HAP-1 (cell line): ENCODE results near the gene CABCOCO1.
"Not testable (repeated sequence)": the region's sequence is repeated elsewhere in the genome, so short reads cannot be mapped to it uniquely, and the experiment has no call there.

Experiments
- DNase-seq, 2 experiments: peaks; one replicate each; pipeline ENCODE4 v3.0.0-alpha.2; 2016 to 2020; ENCODE audit warnings: low spot score in 2 of 2
- H3K27me3 ChIP-seq: fragments of 250-450 bp; sonication (Bioruptor Pico); 2 replicates; pipeline ENCODE4 v1.5.1; 2020; ENCODE audit warnings: low read depth, mild to moderate bottlenecking, moderate library complexity
- H3K36me3 ChIP-seq: fragments of 250-450 bp; sonication (Bioruptor Pico); replicated peaks from 2 replicates; pipeline ENCODE4 v1.5.1; 2020; ENCODE audit warnings: mild to moderate bottlenecking
- H3K4me1 ChIP-seq: fragments of 250-450 bp; sonication (Bioruptor Pico); 2 replicates; pipeline ENCODE4 v1.5.1; 2020; ENCODE audit warnings: mild to moderate bottlenecking
- H3K4me3 ChIP-seq: fragments of 250-450 bp; sonication (Bioruptor Pico); 2 replicates; pipeline ENCODE4 v1.5.1; 2020; ENCODE audit warnings: mild to moderate bottlenecking, moderate library complexity
- H3K9me3 ChIP-seq: fragments of 250-450 bp; sonication (Bioruptor Pico); 2 replicates; pipeline ENCODE4 v1.5.1; 2020; ENCODE audit warnings: mild to moderate bottlenecking, moderate library complexity
- in situ Hi-C: fragments of 300-500 bp; cut with MboI; formaldehyde crosslinking; loops from 3 replicates; pipeline ENCODE4 v1.14.3; 2020; ENCODE audit warnings: low sequenced_read_pairs, inconsistent platforms, mixed read lengths

Gene CABCOCO1

GRCh38 chr10:61669161-61669725, 6.5 kb downstream of the CABCOCO1 start:
- no peaks in the 10 kb centered on the region for H3K4me1 ChIP-seq
- no peaks in the 10 kb centered on the region for H3K27me3 ChIP-seq
- in situ Hi-C loops: no loop called here
- H3K36me3 ChIP-seq: no peaks in the 10 kb centered on the region
- no peak for DNase-seq
- H3K9me3 ChIP-seq: no peaks in the 10 kb centered on the region
- no peak overlapping the region for H3K4me3 ChIP-seq

DNA sequence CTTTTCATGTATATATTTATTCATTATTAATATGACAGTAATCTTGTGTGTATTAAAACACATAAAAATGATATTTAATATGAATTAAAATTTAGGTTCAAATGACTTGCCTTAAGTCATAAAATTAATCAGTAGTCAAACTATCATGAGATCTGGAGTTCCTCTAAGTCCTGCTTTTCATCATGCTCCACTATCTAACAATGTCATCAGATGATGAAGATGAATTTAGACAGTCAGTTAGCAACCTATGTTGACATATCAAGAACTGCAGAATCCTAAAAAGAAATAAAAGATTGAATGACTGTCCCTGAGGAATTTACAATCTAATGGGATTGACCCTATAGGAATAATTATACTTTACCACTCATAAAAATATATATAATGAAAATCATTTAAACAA, 7.1 kb downstream of the CABCOCO1 start:
- Histone ChIP-seq H3K4me1 (no peaks in the 10 kb centered on the region), H3K36me3 (no peaks in the 10 kb centered on the region), H3K4me3 (no peak overlapping the region), H3K27me3 (no peaks in the 10 kb centered on the region), H3K9me3 (no peaks in the 10 kb centered on the region)
- DNase-seq: no peak
- in situ Hi-C loops: no loop called here

DNA sequence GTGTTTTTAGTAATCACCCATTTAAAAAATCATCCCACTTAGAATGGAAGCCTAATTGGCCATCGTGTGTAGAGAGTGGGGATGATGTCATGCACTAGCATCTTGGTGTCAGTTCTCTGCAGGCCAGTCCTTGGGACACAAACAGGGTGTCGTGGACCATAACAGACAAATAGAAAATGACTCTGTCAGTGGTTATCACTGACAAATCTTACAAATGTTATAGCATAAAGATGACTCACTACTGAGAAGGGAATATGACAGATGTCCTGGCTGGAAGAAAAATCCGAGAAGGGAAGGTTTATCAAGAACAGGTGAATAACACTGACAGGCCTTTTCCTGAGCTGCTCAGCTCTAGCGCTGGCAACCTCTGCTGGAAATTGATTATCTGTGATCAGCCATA, 10.6 kb downstream of the CABCOCO1 start:
- DNase-seq: no peak
- in situ Hi-C loops: no loop called here
- Histone ChIP-seq H3K27me3 (no peaks in the 10 kb centered on the region), H3K4me1 (no peaks in the 10 kb centered on the region), H3K4me3 (no peak overlapping the region), H3K36me3 (no peaks in the 10 kb centered on the region), H3K9me3 (no peaks in the 10 kb centered on the region)

DNA sequence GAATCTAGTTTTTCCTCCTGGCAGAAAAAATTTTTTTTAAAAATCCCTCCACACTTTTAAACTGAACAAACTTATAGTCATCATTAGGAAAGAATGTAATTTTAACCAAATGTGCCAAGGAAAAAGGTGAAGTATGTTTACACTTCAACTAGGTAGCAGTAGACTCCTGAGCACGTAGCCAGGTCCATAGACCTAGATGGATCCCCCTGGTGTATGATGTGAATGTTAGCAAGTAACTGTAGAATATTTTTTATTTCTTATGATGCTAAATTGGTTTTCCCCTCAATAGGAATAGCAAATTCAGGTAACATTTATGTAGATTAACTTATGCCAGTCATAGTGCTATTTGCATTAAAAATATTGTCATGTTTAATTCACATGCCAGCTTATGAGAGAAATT, 19.6 kb downstream of the CABCOCO1 start:
- Histone ChIP-seq H3K27me3 (no peaks in the 10 kb centered on the region), H3K4me1 (no peaks in the 10 kb centered on the region), H3K36me3 (no peaks in the 10 kb centered on the region), H3K9me3 (no peaks in the 10 kb centered on the region), H3K4me3 (no peak overlapping the region)
- in situ Hi-C loops: no loop called here
- DNase-seq: no peak

DNA sequence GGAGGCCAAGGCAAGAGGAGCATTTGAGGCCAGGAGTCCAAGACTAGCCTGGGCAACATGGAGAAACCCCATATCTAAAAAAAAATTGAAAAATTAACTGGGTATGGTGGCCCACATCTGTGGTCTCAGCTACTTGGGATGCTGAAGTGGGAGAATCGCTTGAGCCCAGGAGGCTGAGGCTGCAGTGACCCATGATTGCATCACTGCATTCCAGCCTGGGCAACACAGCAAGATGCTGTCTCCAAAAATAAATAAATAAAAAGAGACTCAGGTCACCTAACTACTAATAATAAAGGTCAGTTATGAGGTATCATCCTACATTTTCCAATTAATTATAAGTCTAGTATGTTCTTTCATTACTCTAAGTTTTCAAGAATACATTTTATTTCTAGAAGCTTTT, 20.6 kb downstream of the CABCOCO1 start:
- no peaks in the 10 kb centered on the region for H3K27me3 ChIP-seq
- H3K4me3 ChIP-seq: no peak overlapping the region
- H3K36me3 ChIP-seq: no peaks in the 10 kb centered on the region
- H3K4me1 ChIP-seq: no peaks in the 10 kb centered on the region
- no peaks in the 10 kb centered on the region for H3K9me3 ChIP-seq
- no peak for DNase-seq
- in situ Hi-C loops: no loop called here

DNA sequence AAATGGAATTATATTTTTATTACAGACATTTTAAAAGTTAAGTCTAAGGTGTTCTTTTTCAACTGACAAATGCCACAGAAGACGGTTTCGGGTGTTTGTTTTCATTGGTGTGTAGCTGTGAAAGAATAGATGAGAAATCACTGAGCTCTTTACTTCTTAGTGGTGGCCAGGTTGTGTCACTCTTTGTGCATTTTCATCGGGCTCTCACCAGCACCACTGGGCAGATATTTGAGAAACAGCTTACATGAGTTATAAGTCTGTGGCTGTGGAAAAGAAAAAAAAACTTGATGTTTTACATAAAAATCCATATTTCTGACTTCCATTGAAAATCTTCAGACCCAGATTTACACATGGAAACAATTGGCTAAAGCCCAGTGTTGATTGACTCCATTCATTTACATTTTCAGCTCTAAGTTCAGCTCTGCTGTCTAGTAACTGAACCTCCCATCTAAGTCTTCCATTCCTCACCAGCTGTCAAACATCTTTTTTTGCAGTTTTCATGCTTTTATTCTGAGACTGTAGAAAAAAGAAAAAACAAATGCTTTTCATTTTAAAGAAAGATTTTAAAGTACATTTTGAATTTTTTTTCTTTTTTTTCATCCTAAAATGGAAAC, 22.3 kb downstream of the CABCOCO1 start:
- in situ Hi-C loops: no loop called here
- Histone ChIP-seq H3K9me3 (no peaks in the 10 kb centered on the region), H3K4me3 (no peak overlapping the region), H3K27me3 (no peaks in the 10 kb centered on the region), H3K36me3 (no peaks in the 10 kb centered on the region), H3K4me1 (no peaks in the 10 kb centered on the region)
- DNase-seq: no peak

DNA sequence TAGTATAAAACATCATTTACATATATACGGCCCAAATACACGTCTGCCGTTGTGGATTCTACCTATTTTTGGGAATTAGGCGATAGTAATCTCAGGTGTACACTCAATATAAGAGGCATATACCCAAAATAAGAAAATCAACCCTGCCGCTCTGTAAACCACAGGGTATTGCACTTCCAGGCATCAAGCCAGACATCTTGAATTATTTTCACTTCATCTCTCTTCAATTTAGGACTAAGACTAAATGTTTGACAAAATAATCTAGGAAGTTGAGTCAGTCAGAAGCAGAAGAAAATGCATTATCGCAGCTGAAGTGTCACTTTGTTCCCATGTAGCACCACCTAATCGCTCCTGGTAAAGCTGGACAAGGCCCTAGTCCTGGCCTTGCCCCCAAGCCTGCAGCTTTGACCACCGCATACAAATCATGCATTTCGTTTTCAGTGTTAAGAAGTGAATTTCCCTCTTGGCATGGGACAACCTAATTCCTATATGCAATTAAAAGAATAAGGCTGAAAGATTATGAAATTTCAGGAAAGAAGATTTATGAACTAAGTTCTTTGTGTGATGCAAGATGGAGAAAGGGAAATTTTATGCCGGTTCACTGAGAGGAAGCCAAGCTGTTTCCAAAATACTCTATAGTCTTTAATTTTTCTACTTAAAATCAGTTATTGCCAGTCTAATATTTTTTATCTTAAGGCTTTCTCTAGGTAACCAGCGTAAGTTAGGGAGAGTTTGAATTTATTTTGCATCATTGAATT, 26.0 kb downstream of the CABCOCO1 start:
- Histone ChIP-seq H3K4me1 (no peaks in the 10 kb centered on the region; the same call in 1 of the 2 replicates), H3K4me3 (no peak overlapping the region), H3K9me3 (no peaks in the 10 kb centered on the region), H3K36me3 (no peaks in the 10 kb centered on the region), H3K27me3 (no peaks in the 10 kb centered on the region)
- in situ Hi-C loops: no loop called here
- DNase-seq: no peak

GRCh38 chr10:61691667-61692066, 28.9 kb downstream of the CABCOCO1 start:
- H3K4me3 ChIP-seq, H3K4me1 ChIP-seq, H3K36me3 ChIP-seq, DNase-seq, H3K9me3 ChIP-seq, in situ Hi-C loops, H3K27me3 ChIP-seq: not testable (repeated sequence)

DNA sequence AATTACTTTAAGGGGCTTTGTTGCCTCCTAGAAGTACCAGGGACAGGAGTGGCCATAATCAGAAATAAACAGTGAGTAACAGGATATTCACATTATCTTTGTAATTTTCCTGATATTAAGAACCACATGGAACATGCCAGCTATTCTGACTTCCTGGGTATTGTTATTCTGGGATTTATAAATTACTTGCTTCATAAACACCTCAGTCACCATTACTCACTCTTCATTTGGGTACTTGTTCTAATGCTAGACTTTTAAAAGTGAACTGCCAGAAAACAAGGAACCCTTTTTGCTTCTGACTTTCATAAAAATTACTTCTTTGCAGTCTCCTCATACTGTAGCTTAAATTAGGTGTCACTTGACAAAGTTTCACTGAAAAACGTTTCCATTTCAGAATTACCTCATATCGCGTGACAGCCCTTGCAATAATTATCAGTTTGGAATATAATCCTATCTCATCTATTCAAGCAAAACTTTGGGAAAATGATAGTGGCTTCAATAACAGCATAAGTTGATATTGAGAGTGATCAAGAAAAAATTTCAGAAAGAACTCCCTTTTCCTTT, 29.8 kb downstream of the CABCOCO1 start:
- no peaks in the 10 kb centered on the region for H3K27me3 ChIP-seq
- H3K36me3 ChIP-seq: no peaks in the 10 kb centered on the region
- in situ Hi-C loops: no loop called here
- no peak overlapping the region for H3K4me3 ChIP-seq
- DNase-seq: no peak
- H3K9me3 ChIP-seq: no peaks in the 10 kb centered on the region
- H3K4me1 ChIP-seq: no peaks in the 10 kb centered on the region; the same call in 1 of the 2 replicates

DNA sequence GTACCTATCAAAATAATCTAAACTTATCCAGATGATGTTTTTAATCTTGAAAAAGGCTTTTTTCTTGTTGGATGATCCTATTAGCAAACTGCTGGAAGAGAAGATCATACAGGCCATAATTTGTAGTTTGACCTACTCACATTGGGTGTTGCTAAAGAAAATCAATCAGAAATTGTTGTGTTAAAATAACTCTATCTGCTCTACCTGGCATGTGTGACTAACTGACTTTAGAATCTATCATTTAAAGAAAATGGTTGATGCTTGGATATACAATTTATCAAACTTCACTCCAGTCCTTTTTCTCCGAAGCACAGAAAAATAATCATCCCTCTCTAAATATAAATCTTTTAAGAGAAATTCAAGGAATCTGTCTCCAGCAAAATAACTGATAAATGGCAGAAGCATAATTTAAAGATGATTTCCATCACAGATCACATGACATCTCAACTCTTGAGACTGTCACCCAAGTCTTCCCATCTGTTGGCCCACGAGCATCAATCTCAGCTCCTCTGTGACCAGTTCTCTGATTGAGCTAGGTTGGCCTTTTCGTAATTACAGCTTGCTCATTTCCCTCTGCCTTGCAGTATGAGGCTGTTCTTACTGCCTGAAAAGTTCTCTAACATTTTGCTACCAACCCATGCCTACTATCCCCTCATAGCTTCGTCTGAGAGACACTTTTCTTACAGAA, 36.4 kb downstream of the CABCOCO1 start:
- H3K36me3 ChIP-seq: no peaks in the 10 kb centered on the region
- no peak for DNase-seq
- no peak overlapping the region for H3K4me3 ChIP-seq
- H3K9me3 ChIP-seq: no peaks in the 10 kb centered on the region
- no peaks in the 10 kb centered on the region for H3K27me3 ChIP-seq
- in situ Hi-C loops: no loop called here
- no peaks in the 10 kb centered on the region for H3K4me1 ChIP-seq

DNA sequence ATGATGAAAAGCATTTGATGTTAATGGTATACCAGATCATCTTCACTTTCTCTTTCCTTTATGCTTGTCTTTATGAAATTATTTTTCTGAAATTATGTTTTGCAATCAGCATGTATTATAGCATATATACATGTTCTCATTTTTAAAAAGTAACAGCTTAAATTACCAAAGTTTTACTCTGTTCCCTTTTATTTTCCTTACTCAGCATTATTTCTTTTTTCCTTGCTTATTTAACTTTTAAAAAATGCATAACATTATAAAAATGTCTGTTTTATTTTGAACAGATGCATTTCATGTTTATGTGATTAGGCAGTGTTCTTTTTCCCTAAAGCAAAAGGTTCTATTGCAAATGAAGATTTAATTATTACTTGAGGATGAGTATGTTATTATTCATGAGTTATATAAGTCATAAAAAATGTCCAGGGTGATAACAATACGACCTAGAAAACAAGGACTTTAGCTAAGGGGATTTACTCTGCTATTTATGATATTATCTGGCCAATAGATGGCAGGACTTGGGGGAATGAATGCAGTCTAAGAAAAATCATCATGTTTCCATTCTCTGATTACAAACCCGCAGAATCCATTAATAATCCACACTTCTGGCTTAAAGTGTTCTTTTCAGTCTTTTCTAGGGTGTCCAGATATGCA, 38.5 kb downstream of the CABCOCO1 start:
- Histone ChIP-seq H3K36me3 (no peaks in the 10 kb centered on the region), H3K4me1 (no peaks in the 10 kb centered on the region), H3K4me3 (no peak overlapping the region), H3K27me3 (no peaks in the 10 kb centered on the region), H3K9me3 (no peaks in the 10 kb centered on the region)
- DNase-seq: no peak
- in situ Hi-C loops: no loop called here

GRCh38 chr10:61701706-61702105, 39.0 kb downstream of the CABCOCO1 start:
- Histone ChIP-seq H3K9me3 (no peaks in the 10 kb centered on the region), H3K4me3 (no peak overlapping the region), H3K27me3 (no peaks in the 10 kb centered on the region), H3K4me1 (no peaks in the 10 kb centered on the region), H3K36me3 (no peaks in the 10 kb centered on the region)
- DNase-seq: no peak
- in situ Hi-C loops: no loop called here

- DNase-seq: no peak
- in situ Hi-C loops: no loop called here
- H3K4me3 ChIP-seq: no peak overlapping the region
- no peaks in the 10 kb centered on the region for H3K36me3 ChIP-seq
- H3K27me3 ChIP-seq: no peaks in the 10 kb centered on the region
- no peaks in the 10 kb centered on the region for H3K9me3 ChIP-seq
- H3K4me1 ChIP-seq: no peaks in the 10 kb centered on the region
These were observed 39.9 kb downstream of the CABCOCO1 start for GRCh38 chr10:61702584-61702983.
